Immature natural killer cell (primary cell): ENCODE data around the gene PODXL2. TPM values are rescaled to one million over a fixed set of nuclear protein-coding genes. Genes with fewer than 3 reads are reported as not detected.

Experiments used
- DNase-seq, 3 donors: peaks; one replicate each; pipeline ENCODE4 v3.0.0; 2022; ENCODE audit warnings: mixed read lengths in 1 of 3
- H3K27ac Mint-ChIP-seq, 6 donors: one replicate each; pipeline ENCODE4 v1.8.0; 2020; ENCODE audit warnings: mixed read lengths in 6 of 6, mild to moderate bottlenecking in 5 of 6, inconsistent platforms in 4 of 6, moderate library complexity in 3 of 6
- H3K27me3 Mint-ChIP-seq, 3 donors: one replicate each; pipeline ENCODE4 v1.8.0; 2020 to 2021; ENCODE audit warnings: low read depth in 3 of 3, mild to moderate bottlenecking in 3 of 3, mixed read lengths in 3 of 3, moderate library complexity in 3 of 3, inconsistent platforms in 1 of 3
- H3K36me3 Mint-ChIP-seq, 3 donors: one replicate each; pipeline ENCODE4 v1.8.0; 2020; ENCODE audit warnings: mixed read lengths in 3 of 3, inconsistent platforms in 2 of 3, mild to moderate bottlenecking in 2 of 3
- H3K4me1 Mint-ChIP-seq, 2 donors: one replicate each; pipeline ENCODE4 v1.8.0; 2020; ENCODE audit warnings: inconsistent platforms in 2 of 2, mild to moderate bottlenecking in 2 of 2, mixed read lengths in 2 of 2, moderate library complexity in 1 of 2
- H3K4me3 Mint-ChIP-seq, 5 donors: one replicate each; pipeline ENCODE4 v1.8.0; 2020; ENCODE audit warnings: mild to moderate bottlenecking in 5 of 5, mixed read lengths in 5 of 5, inconsistent platforms in 3 of 5, moderate library complexity in 3 of 5
- H3K9me3 Mint-ChIP-seq, 6 donors: one replicate each; pipeline ENCODE4 v1.8.0; 2020; ENCODE audit warnings: mild to moderate bottlenecking in 6 of 6, mixed read lengths in 6 of 6, inconsistent platforms in 4 of 6, moderate library complexity in 3 of 6
- polyA plus RNA-seq, 3 donors: library from polyadenylated mRNA; unstranded; fragments of 300-500 nt; fragmentation: Illumina TruSeq; gene quantifications; one replicate each; pipeline ENCODE4 v1.2.3, GENCODE V29; 2021

PODXL2 gene
- polyA plus RNA-seq, 3 donors from 2014 or later = 1.9 to 4.9 (median 3.2) TPM

- Mint-ChIP-seq H3K27me3 (peaks cover 0 to 2% (median 0%) of the 10 kb centered on the region in 3 donors), H3K4me3 (no peak overlapping the region), H3K4me1 (no peaks in the 10 kb centered on the region), H3K9me3 (no peaks in the 10 kb centered on the region), H3K27ac (no peak overlapping the region), H3K36me3 (no peaks in the 10 kb centered on the region)
- DNase-seq = no peak
Observed at GRCh38 chr3:127715532-127715931, 86.5 kb downstream of the PODXL2 start.

GRCh38 chr3:127716384-127716783 is 87.4 kb downstream of the PODXL2 start:
- peaks cover 0 to 2% (median 0%) of the 10 kb centered on the region in 3 donors for H3K27me3 Mint-ChIP-seq
- H3K27ac Mint-ChIP-seq = no peak overlapping the region
- no peaks in the 10 kb centered on the region for H3K4me1 Mint-ChIP-seq
- H3K9me3 Mint-ChIP-seq = no peaks in the 10 kb centered on the region
- no peaks in the 10 kb centered on the region for H3K36me3 Mint-ChIP-seq
- no peak overlapping the region for H3K4me3 Mint-ChIP-seq
- no peak for DNase-seq

GRCh38 chr3:127717357-127718244 is 88.6 kb downstream of the PODXL2 start:
- no peak overlapping the region for H3K4me3 Mint-ChIP-seq
- H3K27me3 Mint-ChIP-seq = peaks cover 0 to 4% (median 0%) of the 10 kb centered on the region in 3 donors
- no peak for DNase-seq
- H3K27ac Mint-ChIP-seq = no peak overlapping the region
- no peaks in the 10 kb centered on the region for H3K36me3 Mint-ChIP-seq
- H3K9me3 Mint-ChIP-seq = no peaks in the 10 kb centered on the region
- H3K4me1 Mint-ChIP-seq = no peaks in the 10 kb centered on the region

- Mint-ChIP-seq H3K27ac (no peak overlapping the region), H3K4me1 (no peaks in the 10 kb centered on the region), H3K4me3 (no peak overlapping the region), H3K36me3 (no peaks in the 10 kb centered on the region), H3K27me3 (peaks cover 0 to 4% (median 0%) of the 10 kb centered on the region in 3 donors), H3K9me3 (no peaks in the 10 kb centered on the region)
- no peak for DNase-seq
Observed at GRCh38 chr3:127718245-127718915, 89.4 kb downstream of the PODXL2 start.

- Mint-ChIP-seq H3K27ac (no peak overlapping the region), H3K36me3 (no peaks in the 10 kb centered on the region)
Observed at GRCh38 chr3:127718916-127719290, 89.9 kb downstream of the PODXL2 start.

GRCh38 chr3:127719369-127719768 is 90.4 kb downstream of the PODXL2 start:
- Mint-ChIP-seq H3K27ac (no peak overlapping the region), H3K27me3 (peaks cover 0 to 4% (median 0%) of the 10 kb centered on the region in 3 donors), H3K36me3 (no peaks in the 10 kb centered on the region), H3K9me3 (no peaks in the 10 kb centered on the region), H3K4me3 (no peak overlapping the region), H3K4me1 (no peaks in the 10 kb centered on the region)
- no peak for DNase-seq

More at GRCh38 chr3:127718916-127719290, 89.9 kb downstream of the PODXL2 start:
- Mint-ChIP-seq H3K4me3 (no peak overlapping the region), H3K4me1 (no peaks in the 10 kb centered on the region), H3K9me3 (no peaks in the 10 kb centered on the region), H3K27me3 (peaks cover 0 to 4% (median 0%) of the 10 kb centered on the region in 3 donors)
- DNase-seq = no peak

GRCh38 chr3:127720161-127720823 is 91.3 kb downstream of the PODXL2 start:
- H3K27me3 Mint-ChIP-seq = peaks cover 0 to 4% (median 2%) of the 10 kb centered on the region in 3 donors

GRCh38 chr3:127720985-127721935 is 92.3 kb downstream of the PODXL2 start:
- DNase-seq = no peak
- no peak overlapping the region for H3K4me3 Mint-ChIP-seq
- no peaks in the 10 kb centered on the region for H3K9me3 Mint-ChIP-seq
- no peaks in the 10 kb centered on the region for H3K4me1 Mint-ChIP-seq
- no peaks in the 10 kb centered on the region for H3K36me3 Mint-ChIP-seq
- H3K27ac Mint-ChIP-seq = no peak overlapping the region
- H3K27me3 Mint-ChIP-seq = peaks cover 0 to 6% (median 2%) of the 10 kb centered on the region in 3 donors

More at GRCh38 chr3:127720161-127720823, 91.3 kb downstream of the PODXL2 start:
- no peaks in the 10 kb centered on the region for H3K9me3 Mint-ChIP-seq
- H3K36me3 Mint-ChIP-seq = no peaks in the 10 kb centered on the region
- no peak for DNase-seq
- no peak overlapping the region for H3K4me3 Mint-ChIP-seq
- H3K4me1 Mint-ChIP-seq = no peaks in the 10 kb centered on the region
- H3K27ac Mint-ChIP-seq = no peak overlapping the region

GRCh38 chr3:127722091-127722784 is 93.3 kb downstream of the PODXL2 start:
- DNase-seq = no peak
- H3K4me3 Mint-ChIP-seq = no peak overlapping the region
- H3K27ac Mint-ChIP-seq = no peak overlapping the region
- no peaks in the 10 kb centered on the region for H3K4me1 Mint-ChIP-seq
- H3K36me3 Mint-ChIP-seq = no peaks in the 10 kb centered on the region
- no peaks in the 10 kb centered on the region for H3K9me3 Mint-ChIP-seq
- peaks cover 0 to 8% (median 2%) of the 10 kb centered on the region in 3 donors for H3K27me3 Mint-ChIP-seq

Other genes with a start within 250 kb of the PODXL2 start
- gene TPRA1, start 38.5 kb upstream of the PODXL2 start, polyA plus RNA-seq = 10 to 100 TPM; 20.8 to 36.0 (median 31.5) TPM
- gene MCM2, start 30.8 kb upstream of the PODXL2 start, polyA plus RNA-seq = 10 to 100 TPM; 14.9 to 24.8 (median 19.5) TPM
- gene ABTB1, start 43.8 kb downstream of the PODXL2 start, polyA plus RNA-seq = 100 to 1,000 TPM in 1 of 3 donors, 10 to 100 TPM in 2; 71.9 to 141 (median 83.7) TPM
- 1 to 10 TPM; 2.6 to 3.6 (median 2.6) TPM for gene MGLL, start 193.3 kb downstream of the PODXL2 start, polyA plus RNA-seq